VCaP (cell line): ENCODE measurements around the gene RERE.

Experiments used
- H3K27ac ChIP-seq: fragments of 450-650 bp; 2 replicates; pipeline ENCODE4 v1.5.1; 2017
- CTCF ChIP-seq: fragments of 450-650 bp; conservative IDR thresholded peaks from 2 replicates; pipeline ENCODE4 v1.5.1; 2017; ENCODE audit warnings: mild to moderate bottlenecking, moderate library complexity

Gene RERE

GRCh38 chr1:8543965-8544364, 273.5 kb downstream of the RERE start:
- TF ChIP-seq CTCF = no peak
- H3K27ac ChIP-seq = no peak overlapping the region

- no peak overlapping the region for H3K27ac ChIP-seq
- TF ChIP-seq CTCF = no peak
These were observed 275.4 kb downstream of the RERE start for GRCh38 chr1:8541961-8542521.

- no peak overlapping the region for H3K27ac ChIP-seq
- no peak for TF ChIP-seq CTCF
These were observed 276.5 kb downstream of the RERE start for GRCh38 chr1:8540971-8541370.

- TF ChIP-seq CTCF = no peak
- no peak overlapping the region for H3K27ac ChIP-seq
These were observed 277.0 kb downstream of the RERE start for GRCh38 chr1:8540261-8540941.

- no peak for TF ChIP-seq CTCF
- no peak overlapping the region for H3K27ac ChIP-seq
These were observed 277.8 kb downstream of the RERE start for GRCh38 chr1:8539683-8540082.

- H3K27ac ChIP-seq = no peak overlapping the region
- no peak for TF ChIP-seq CTCF
These were observed 278.9 kb downstream of the RERE start for GRCh38 chr1:8538502-8538901.

GRCh38 chr1:8537991-8538390, 279.4 kb downstream of the RERE start:
- no peak for TF ChIP-seq CTCF
- H3K27ac ChIP-seq = no peak overlapping the region
